Measurements from ENCODE around the gene TTI1. TPM values are rescaled to one million over a fixed set of nuclear protein-coding genes. Genes with fewer than 3 reads are reported as not detected.

The TTI1 gene
- total RNA-seq, 1 experiment from 2014 or later = 33.5 TPM

DNA sequence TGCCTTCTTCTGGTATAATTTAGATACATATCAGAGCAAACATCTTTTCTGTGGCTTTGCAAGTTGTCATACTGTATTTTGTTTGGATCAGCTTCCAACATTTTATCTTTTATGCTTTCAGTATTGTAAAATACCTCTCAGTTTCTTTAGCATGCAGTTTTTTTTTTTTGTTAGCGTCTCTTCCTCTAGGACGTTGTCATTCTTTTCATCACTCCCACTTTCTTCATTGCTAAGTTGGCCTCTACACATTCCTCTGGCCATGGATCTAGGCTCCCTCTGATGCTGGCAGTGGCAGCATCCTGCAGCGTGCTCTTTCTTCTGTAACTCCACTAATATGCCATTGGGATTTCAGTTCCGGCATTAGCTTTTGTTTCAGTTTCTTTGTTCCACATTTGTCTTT, 22.0 kb upstream of the TTI1 start:
- DNase-seq (ENCODE audit: low read depth) = no peak

GRCh38 chr20:38054647-38055046, 21.4 kb upstream of the TTI1 start:
- no peak for DNase-seq (ENCODE audit: low read depth)

GRCh38 chr20:38052870-38053269, 19.6 kb upstream of the TTI1 start:
- DNase-seq (ENCODE audit: low read depth) = no peak

- DNase-seq (ENCODE audit: low read depth) = peak; percentile 46
Measured at GRCh38 chr20:38050686-38051085, 17.4 kb upstream of the TTI1 start.

GRCh38 chr20:38049800-38050199, 16.5 kb upstream of the TTI1 start:
- peak; percentile 81 for DNase-seq (ENCODE audit: low read depth)

GRCh38 chr20:38046572-38046971, 13.3 kb upstream of the TTI1 start:
- peak; percentile 75 for DNase-seq (ENCODE audit: low read depth)

DNA sequence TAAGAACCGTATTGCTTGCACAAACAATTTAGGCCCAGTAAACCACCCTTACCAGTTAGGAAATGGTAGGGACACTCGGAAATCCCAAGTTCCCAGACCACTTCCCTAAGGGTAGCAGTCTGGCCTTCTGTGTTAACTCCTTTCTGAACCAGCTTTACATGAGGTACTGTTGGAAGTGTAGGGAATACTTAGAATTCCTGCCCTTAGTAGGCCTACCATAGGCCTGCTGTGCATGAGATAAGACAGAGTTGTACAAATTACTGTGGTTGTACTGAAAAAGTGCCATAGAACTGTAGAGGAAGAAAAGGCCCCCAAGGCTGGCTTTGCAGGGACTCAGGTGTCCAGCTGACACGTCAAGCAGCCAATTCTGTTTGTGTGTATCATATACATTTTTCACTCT, 11.4 kb upstream of the TTI1 start:
- no peak for DNase-seq (ENCODE audit: low read depth)

GRCh38 chr20:38043512-38044300, 10.4 kb upstream of the TTI1 start:
- peak; percentile 94 for DNase-seq (ENCODE audit: low read depth)

- DNase-seq (ENCODE audit: low read depth) = no peak
Measured at GRCh38 chr20:38040276-38040675, 7.0 kb upstream of the TTI1 start.

GRCh38 chr20:38036366-38036765, 3.1 kb upstream of the TTI1 start:
- DNase-seq (ENCODE audit: low read depth) = no peak

GRCh38 chr20:38034961-38035360, 1.7 kb upstream of the TTI1 start:
- no peak for DNase-seq (ENCODE audit: low read depth)

GRCh38 chr20:38034108-38034649, 923 bp upstream of the TTI1 start:
- no peak for DNase-seq (ENCODE audit: low read depth)

- DNase-seq (ENCODE audit: low read depth) = no peak
Measured at GRCh38 chr20:38032585-38033329, 499 bp downstream of the TTI1 start.

GRCh38 chr20:38031957-38032356, 1.3 kb downstream of the TTI1 start:
- no peak for DNase-seq (ENCODE audit: low read depth)

DNA sequence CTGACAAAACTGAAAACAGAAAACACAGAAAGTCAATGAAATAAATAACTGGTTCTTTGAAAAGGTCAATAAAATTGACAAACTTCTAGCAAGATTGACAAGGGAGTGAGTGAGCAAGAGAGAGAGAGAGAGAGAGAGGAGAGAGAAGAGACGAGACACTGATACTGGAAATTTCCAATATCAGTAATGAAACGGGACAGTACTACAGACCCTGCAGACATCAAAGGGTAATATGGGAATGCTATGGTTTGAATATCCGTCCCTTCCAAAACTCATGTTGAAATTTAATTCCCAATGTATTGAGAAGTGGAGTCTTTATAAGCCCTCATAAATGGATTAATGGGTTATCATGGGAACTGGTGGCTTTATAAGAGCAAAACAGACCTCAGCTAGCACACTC, 3.8 kb downstream of the TTI1 start:
- DNase-seq (ENCODE audit: low read depth) = no peak

DNA sequence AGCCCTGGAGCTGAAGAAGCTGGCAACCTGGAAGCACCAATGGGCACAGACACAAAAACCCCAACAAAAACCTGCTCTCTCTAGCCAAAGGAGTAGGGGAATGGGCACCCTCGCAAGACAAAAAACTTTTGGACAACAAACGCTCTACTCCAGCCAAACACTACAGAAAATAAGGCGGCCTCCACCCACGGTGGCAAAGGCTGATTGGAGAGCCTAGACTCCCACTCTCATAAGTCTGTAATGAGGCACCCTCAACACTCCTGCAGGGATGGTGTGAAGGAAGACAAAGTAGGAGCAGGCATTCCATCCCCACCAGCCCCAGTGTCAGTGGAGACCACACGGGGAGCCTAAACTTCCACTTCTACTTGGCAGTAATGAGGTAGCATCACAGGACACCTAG, 8.8 kb downstream of the TTI1 start:
- no peak for DNase-seq (ENCODE audit: low read depth)

DNA sequence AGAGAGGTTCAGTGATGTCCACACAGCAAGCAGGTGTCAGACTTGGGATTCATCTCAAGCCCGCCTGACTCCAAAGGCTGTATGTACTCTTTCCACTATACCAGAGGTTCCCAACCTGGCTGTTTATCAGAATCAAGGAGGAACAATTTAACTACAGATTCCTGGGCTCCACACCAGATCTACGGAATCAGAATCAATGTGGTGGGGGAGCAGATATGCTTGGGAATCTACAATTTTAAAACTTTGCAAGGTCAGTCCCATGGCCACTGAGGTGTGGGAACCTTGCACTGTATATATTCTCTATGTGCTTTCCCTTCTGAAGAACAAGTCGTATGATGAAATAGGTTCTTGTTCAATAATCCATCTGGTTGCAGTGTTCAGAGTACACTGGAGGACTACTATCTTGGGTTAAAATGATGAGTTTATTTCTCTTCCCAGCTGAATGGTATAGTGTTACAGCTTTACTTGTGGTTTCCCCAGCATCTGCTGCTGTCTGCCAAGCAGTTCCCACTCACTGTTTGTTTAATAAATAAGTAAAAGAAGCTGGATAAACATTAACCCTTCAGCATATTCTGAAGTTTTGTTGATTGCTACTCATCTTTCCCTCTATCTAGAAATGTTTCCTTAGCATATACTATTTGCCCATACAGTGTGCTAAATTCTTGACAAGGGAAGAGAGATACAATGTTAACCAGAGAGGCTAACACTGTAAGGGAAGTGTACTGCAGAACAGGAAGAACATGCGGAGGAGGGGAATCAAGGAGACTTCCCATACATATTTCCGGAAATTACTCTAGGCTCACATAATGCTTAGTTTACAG, 9.9 kb downstream of the TTI1 start:
- DNase-seq (ENCODE audit: low read depth) = peak; percentile 95

GRCh38 chr20:38021087-38021772, 12.0 kb downstream of the TTI1 start:
- DNase-seq (ENCODE audit: low read depth) = peak; percentile 91

DNA sequence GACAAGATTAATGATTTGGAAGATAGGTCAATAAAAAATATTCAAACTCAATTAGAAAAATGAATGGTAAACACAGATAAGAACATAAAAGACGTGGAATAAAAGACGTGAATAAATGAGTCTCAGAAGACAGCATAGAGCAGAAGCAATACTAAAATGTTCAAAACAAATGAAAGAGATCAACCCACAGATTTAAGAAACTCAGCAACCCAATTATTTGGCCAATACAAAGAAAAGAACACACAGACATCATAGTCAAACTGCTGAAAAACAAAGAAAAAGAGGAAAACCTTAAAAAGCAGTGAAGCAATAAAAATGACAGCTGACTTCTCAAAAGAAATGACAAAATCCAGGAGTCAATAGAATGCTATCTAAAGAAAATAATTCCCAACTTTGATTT, 14.9 kb downstream of the TTI1 start:
- DNase-seq (ENCODE audit: low read depth) = no peak

- DNase-seq (ENCODE audit: low read depth) = no peak
Measured at GRCh38 chr20:38017959-38018358, 15.3 kb downstream of the TTI1 start.

DNA sequence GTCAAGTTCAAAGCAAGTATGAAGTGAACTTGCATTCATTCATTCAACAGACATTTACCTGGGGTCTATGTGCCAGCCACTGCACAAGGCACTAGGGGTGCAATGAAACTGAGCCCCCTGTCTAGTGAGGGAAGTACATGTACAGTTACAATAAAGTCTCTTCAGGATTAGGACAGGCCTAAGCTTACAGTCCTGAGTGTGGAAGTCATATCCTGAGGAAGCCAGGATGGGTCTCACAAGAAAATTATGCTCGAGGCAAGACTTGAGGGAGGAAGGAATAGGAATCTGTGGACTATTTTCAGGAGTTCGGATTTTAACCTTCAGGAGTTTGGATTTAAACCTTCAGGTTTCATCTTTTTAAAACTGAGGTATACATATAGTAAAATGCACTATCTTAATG, 19.4 kb downstream of the TTI1 start:
- DNase-seq (ENCODE audit: low read depth) = no peak
